CD14-positive monocyte (primary cell): ENCODE measurements around the gene PYGO2. TPM values are rescaled to one million over a fixed set of nuclear protein-coding genes. Genes with fewer than 3 reads are reported as not detected.
A peak's percentile ranks its signal among the peaks of the same experiment; 100 is the strongest.

Experiments used
- DNase-seq, 3 donors: peaks; one replicate each; pipeline ENCODE4 v3.0.0-alpha.2; 2011 to 2022
- H2AFZ ChIP-seq: 2 replicates; pipeline ENCODE4 v1.6.0; 2012; ENCODE audit warnings: mild to moderate bottlenecking, low read depth, low read length, inconsistent platforms; ENCODE audit not compliant: insufficient read depth, poor library complexity, severe bottlenecking
- H3K27ac ChIP-seq, 2 donors: 1 replicate in 1 of 2; 2 replicates in 1 of 2; pipeline ENCODE4 v1.5.1; 2012 to 2013; ENCODE audit warnings: low read length in 2 of 2, control low read depth in 1 of 2, inconsistent platforms in 1 of 2, low read depth in 1 of 2, mild to moderate bottlenecking in 1 of 2
- H3K27me3 ChIP-seq, 2 donors: one replicate each; pipeline versions ENCODE4 v1.6.0 to v1.6.1; 2011 to 2013; ENCODE audit warnings: low read length in 2 of 2; ENCODE audit not compliant: control insufficient read depth in 2 of 2, insufficient read depth in 2 of 2
- H3K36me3 ChIP-seq, 2 donors: replicated peaks in 1 of 2; 1 replicate in 1 of 2; 2 replicates in 1 of 2; pipeline versions ENCODE4 v1.5.1 to v1.6.1; 2012 to 2013; ENCODE audit warnings: low read length in 2 of 2, control low read depth in 1 of 2, inconsistent platforms in 1 of 2, mild to moderate bottlenecking in 1 of 2; ENCODE audit not compliant: insufficient read depth in 2 of 2, control insufficient read depth in 1 of 2
- H3K4me1 ChIP-seq, 2 donors: 1 replicate in 1 of 2; 2 replicates in 1 of 2; pipeline versions ENCODE4 v1.5.1 to v1.6.1; 2012 to 2013; ENCODE audit warnings: low read length in 2 of 2, control low read depth in 1 of 2, inconsistent platforms in 1 of 2, mild to moderate bottlenecking in 1 of 2, moderate library complexity in 1 of 2; ENCODE audit not compliant: insufficient read depth in 2 of 2, control insufficient read depth in 1 of 2
- H3K4me2 ChIP-seq: replicated peaks from 2 replicates; pipeline ENCODE3; 2012; ENCODE audit warnings: low read length, moderate library complexity, mild to moderate bottlenecking; ENCODE audit not compliant: poor library complexity, severe bottlenecking; ENCODE audit errors: extremely low read depth
- H3K4me3 ChIP-seq, 3 experiments: fragments of 200-600 bp in 1 of 3; sonication (generic) in 1 of 3; replicated peaks in 1 of 3; 1 replicate in 2 of 3; 2 replicates in 1 of 3; pipeline ENCODE4 v1.5.1; 2011 to 2013; ENCODE audit warnings: low read length in 3 of 3, mild to moderate bottlenecking in 3 of 3, control low read depth in 2 of 3, low read depth in 2 of 3, inconsistent platforms in 1 of 3, moderate library complexity in 1 of 3
- H3K79me2 ChIP-seq: 2 replicates; pipeline ENCODE4 v1.6.0; 2012; ENCODE audit warnings: mild to moderate bottlenecking, control low read depth, inconsistent platforms, low read length, moderate library complexity; ENCODE audit not compliant: insufficient read depth
- H3K9ac ChIP-seq: 2 replicates; pipeline ENCODE4 v1.6.0; 2017; ENCODE audit warnings: low read length, mild to moderate bottlenecking; ENCODE audit not compliant: insufficient read depth, poor library complexity, severe bottlenecking
- H3K9me3 ChIP-seq, 2 donors: replicated peaks in 1 of 2; 1 replicate in 1 of 2; 2 replicates in 1 of 2; pipeline versions ENCODE4 v1.5.1 to v1.6.1; 2012 to 2013; ENCODE audit warnings: low read length in 2 of 2, control low read depth in 1 of 2; ENCODE audit not compliant: control insufficient read depth in 1 of 2, insufficient read depth in 1 of 2
- H4K20me1 ChIP-seq: 2 replicates; pipeline ENCODE4 v1.6.0; 2012; ENCODE audit warnings: mild to moderate bottlenecking, low read length, control low read depth, moderate library complexity; ENCODE audit not compliant: insufficient read depth
- H3K27ac Mint-ChIP-seq, 7 donors: one replicate each; pipeline ENCODE4 v1.8.0; 2020; ENCODE audit warnings: mild to moderate bottlenecking in 7 of 7, mixed read lengths in 7 of 7, moderate library complexity in 6 of 7, inconsistent platforms in 2 of 7
- H3K27me3 Mint-ChIP-seq, 3 donors: one replicate each; pipeline ENCODE4 v1.8.0; 2021 to 2022; ENCODE audit warnings: low read depth in 3 of 3, mild to moderate bottlenecking in 3 of 3, mixed read lengths in 3 of 3, moderate library complexity in 3 of 3, inconsistent platforms in 1 of 3
- H3K36me3 Mint-ChIP-seq, 2 donors: one replicate each; pipeline ENCODE4 v1.8.0; 2020; ENCODE audit warnings: mixed read lengths in 2 of 2, inconsistent platforms in 1 of 2, mild to moderate bottlenecking in 1 of 2
- H3K4me1 Mint-ChIP-seq: one replicate; pipeline ENCODE4 v1.8.0; 2020; ENCODE audit warnings: mild to moderate bottlenecking, mixed read lengths
- H3K4me3 Mint-ChIP-seq, 2 donors: one replicate each; pipeline ENCODE4 v1.8.0; 2020; ENCODE audit warnings: mild to moderate bottlenecking in 2 of 2, mixed read lengths in 2 of 2, moderate library complexity in 1 of 2
- H3K9me3 Mint-ChIP-seq, 7 donors: one replicate each; pipeline ENCODE4 v1.8.0; 2020 to 2022; ENCODE audit warnings: mixed read lengths in 7 of 7, mild to moderate bottlenecking in 6 of 7, moderate library complexity in 6 of 7, inconsistent platforms in 2 of 7
- CTCF ChIP-seq: fragments of 200-600 bp; IDR thresholded peaks from one replicate; pipeline ENCODE4 v1.8.0; 2022; ENCODE audit warnings: antibody characterized with exemption, mild to moderate bottlenecking
- WGBS: methylation state at CpG from one replicate; pipeline ENCODE4 v1.1.5; 2013; ENCODE audit warnings: missing lambda C conversion rate; ENCODE audit not compliant: insufficient coverage; 5-methylcytosine and 5-hydroxymethylcytosine counted together
- intact Hi-C, 2 donors: fragments of 100-400 bp; cut with micrococcal nuclease; formaldehyde crosslinking; loops; one replicate each; pipeline versions ENCODE4 v1.15.0 to v1.15.1; 2023
- polyA plus RNA-seq, 3 donors: library from polyadenylated mRNA; depleted of rRNA in 1 of 3; unstranded in 2 of 3; stranded (reverse) in 1 of 3; fragments of 300-500 nt in 2 of 3; fragments of >200 nt in 1 of 3; fragmentation: Illumina TruSeq in 2 of 3; gene quantifications; 1 replicate in 2 of 3; 2 replicates in 1 of 3; pipeline ENCODE4 v1.2.3, GENCODE V29; 2012 to 2021

Gene PYGO2
- polyA plus RNA-seq, 3 donors: 8.2 to 12.5 (median 12.0) TPM

- peak overlapping the region; percentile 91 to 98 for H3K4me3 Mint-ChIP-seq
- peak overlapping the region; percentile 94 to 100 (median 99) for H3K27ac Mint-ChIP-seq
These were observed 45.8 kb upstream of the PYGO2 start for GRCh38 chr1:155007251-155007828.

GRCh38 chr1:155006601-155007101, 45.1 kb upstream of the PYGO2 start:
- Histone ChIP-seq H3K9ac (peak overlapping the region; percentile 85), H3K27ac (peak overlapping the region; percentile 91 to 99)
- intact Hi-C loops: loop anchor here (2.0 to 5.0 kb wide), 3 partner anchors 34 to 46 kb away; partner anchors contain the start of genes SHC1 (in 2 of the 2), ADAM15 (in 1 of the 2) and CKS1B (in 1 of the 2)

More at GRCh38 chr1:155007251-155007828, 45.8 kb upstream of the PYGO2 start:
- Histone ChIP-seq H3K36me3 (peaks cover 0 to 8% of the 10 kb centered on the region in 2 donors), H4K20me1 (peaks cover 50% of the 10 kb centered on the region), H3K27ac (peak overlapping the region; percentile 91 to 99), H3K79me2 (peaks cover 98% of the 10 kb centered on the region), H3K4me3 (peak overlapping the region; percentile 89 to 100 (median 93)), H3K9me3 (no peaks in the 10 kb centered on the region), H3K27me3 (no peaks in the 10 kb centered on the region), H3K9ac (peak overlapping the region; percentile 79), H3K4me1 (peaks cover 69 to 84% of the 10 kb centered on the region in 2 donors), H2AFZ (no peak overlapping the region), H3K4me2 (peak overlapping the region; percentile 100)
- intact Hi-C loops: loop anchor here (2.0 to 5.0 kb wide), 3 partner anchors 35 to 45 kb away; partner anchors contain the start of genes SHC1 (in 2 of the 2), ADAM15 (in 1 of the 2) and CKS1B (in 1 of the 2)
- no peak for TF ChIP-seq CTCF
- WGBS: 0% methylated on average over 1 of the region's 6 CpGs
- H3K9me3 Mint-ChIP-seq: no peaks in the 10 kb centered on the region
- no peaks in the 10 kb centered on the region for H3K27me3 Mint-ChIP-seq
- H3K4me1 Mint-ChIP-seq: peaks cover 65% of the 10 kb centered on the region
- DNase-seq: no peak
- H3K36me3 Mint-ChIP-seq: peaks cover 3 to 23% of the 10 kb centered on the region in 2 donors

More at GRCh38 chr1:155006601-155007101, 45.1 kb upstream of the PYGO2 start:
- Mint-ChIP-seq H3K4me1 (peaks cover 58% of the 10 kb centered on the region), H3K36me3 (peaks cover 3 to 21% of the 10 kb centered on the region in 2 donors), H3K4me3 (peak overlapping the region; percentile 74 to 98), H3K27me3 (no peaks in the 10 kb centered on the region), H3K9me3 (no peaks in the 10 kb centered on the region), H3K27ac (peak overlapping the region; percentile 94 to 100 (median 99))
- Histone ChIP-seq H3K27me3 (no peaks in the 10 kb centered on the region), H3K9me3 (no peaks in the 10 kb centered on the region), H3K4me1 (peaks cover 62 to 77% of the 10 kb centered on the region in 2 donors), H3K4me3 (peak overlapping the region; percentile 89 to 100 (median 93)), H3K79me2 (peaks cover 98% of the 10 kb centered on the region), H2AFZ (no peak overlapping the region), H3K4me2 (peak overlapping the region; percentile 100), H4K20me1 (peaks cover 43% of the 10 kb centered on the region), H3K36me3 (peaks cover 0 to 8% of the 10 kb centered on the region in 2 donors)
- DNase-seq: peak; percentile 67 to 91 (median 85)
- no peak for TF ChIP-seq CTCF
- WGBS: 0% methylated on average over 2 of the region's 2 CpGs
